ENCODE results near the gene TFR2. TPM values are rescaled to one million over a fixed set of nuclear protein-coding genes. Genes with fewer than 3 reads are reported as not detected.

The TFR2 gene
- total RNA-seq, 1 experiment from 2014 or later: 5.7 TPM

- peak; percentile 91 for TF ChIP-seq IRF1 (CRISPR knock-in tag; IDR thresholded peaks at IDR 0.05)
- peak; percentile 99 for TF ChIP-seq TEAD1 (CRISPR knock-in tag; IDR thresholded peaks at IDR 0.05)
- no peak for TF ChIP-seq IRF2 (CRISPR knock-in tag; IDR thresholded peaks at IDR 0.05; ENCODE audit: borderline replicate concordance, low read depth)
- TF ChIP-seq NFE2L1 (CRISPR knock-in tag; IDR thresholded peaks at IDR 0.05): peak; percentile 81
- no peak for TF ChIP-seq CBFB (CRISPR knock-in tag; IDR thresholded peaks at IDR 0.05; ENCODE audit: low read depth)
- TF ChIP-seq FOXP1 (CRISPR knock-in tag; IDR thresholded peaks at IDR 0.05; ENCODE audit: borderline replicate concordance): peak; percentile 97
- no peak for TF ChIP-seq HMGA2 (CRISPR knock-in tag; IDR thresholded peaks at IDR 0.05)
- TF ChIP-seq, protein P1, sequence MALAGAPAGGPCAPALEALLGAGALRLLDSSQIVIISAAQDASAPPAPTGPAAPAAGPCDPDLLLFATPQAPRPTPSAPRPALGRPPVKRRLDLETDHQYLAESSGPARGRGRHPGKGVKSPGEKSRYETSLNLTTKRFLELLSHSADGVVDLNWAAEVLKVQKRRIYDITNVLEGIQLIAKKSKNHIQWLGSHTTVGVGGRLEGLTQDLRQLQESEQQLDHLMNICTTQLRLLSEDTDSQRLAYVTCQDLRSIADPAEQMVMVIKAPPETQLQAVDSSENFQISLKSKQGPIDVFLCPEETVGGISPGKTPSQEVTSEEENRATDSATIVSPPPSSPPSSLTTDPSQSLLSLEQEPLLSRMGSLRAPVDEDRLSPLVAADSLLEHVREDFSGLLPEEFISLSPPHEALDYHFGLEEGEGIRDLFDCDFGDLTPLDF (CRISPR knock-in tag; IDR thresholded peaks at IDR 0.05): peak; percentile 93
- TF ChIP-seq CREB1 (CRISPR knock-in tag; IDR thresholded peaks at IDR 0.05): peak; percentile 86
- TF ChIP-seq ZNF138 (CRISPR knock-in tag; conservative IDR thresholded peaks at IDR 0.05): peak; percentile 83; the same call in 1 of the 2 replicates
- TF ChIP-seq SMAD4 (CRISPR knock-in tag; IDR thresholded peaks at IDR 0.05): peak; percentile 95
- no peak for TF ChIP-seq ATF1 (CRISPR knock-in tag; IDR thresholded peaks at IDR 0.05)
- no peak for TF ChIP-seq ZNF263 (CRISPR knock-in tag; IDR thresholded peaks at IDR 0.05; ENCODE audit: low read depth)
- peak; percentile 97 for TF ChIP-seq TP53 (CRISPR knock-in tag; IDR thresholded peaks at IDR 0.05)
- 0 out of 2 replicates have a peak, but pooled peaks have one; percentile 56 for TF ChIP-seq HMGXB4 (CRISPR knock-in tag; IDR thresholded peaks at IDR 0.05)
- peak; percentile 96; the same call in 1 of the 2 replicates for TF ChIP-seq ZNF219 (CRISPR knock-in tag; IDR thresholded peaks at IDR 0.05; ENCODE audit: borderline replicate concordance)
- TF ChIP-seq PRDM15 (CRISPR knock-in tag; IDR thresholded peaks at IDR 0.05): no peak
- TF ChIP-seq ZNF232 (CRISPR knock-in tag; IDR thresholded peaks at IDR 0.05): peak; percentile 92; the same call in 1 of the 2 replicates
- no peak for TF ChIP-seq NFATC4 (CRISPR knock-in tag; IDR thresholded peaks at IDR 0.05)
- no peak for TF ChIP-seq ATF2 (CRISPR knock-in tag; IDR thresholded peaks at IDR 0.05; ENCODE audit: borderline replicate concordance, low read depth)
- TF ChIP-seq ZMAT4 (CRISPR knock-in tag; IDR thresholded peaks at IDR 0.05): no peak
- TF ChIP-seq ELF4 (CRISPR knock-in tag; IDR thresholded peaks at IDR 0.05; ENCODE audit: low read depth): peak; percentile 85; the same call in 1 of the 2 replicates
- peak; percentile 64; the same call in 1 of the 2 replicates for TF ChIP-seq CREM (CRISPR knock-in tag; IDR thresholded peaks at IDR 0.05)
- TF ChIP-seq, protein P2, sequence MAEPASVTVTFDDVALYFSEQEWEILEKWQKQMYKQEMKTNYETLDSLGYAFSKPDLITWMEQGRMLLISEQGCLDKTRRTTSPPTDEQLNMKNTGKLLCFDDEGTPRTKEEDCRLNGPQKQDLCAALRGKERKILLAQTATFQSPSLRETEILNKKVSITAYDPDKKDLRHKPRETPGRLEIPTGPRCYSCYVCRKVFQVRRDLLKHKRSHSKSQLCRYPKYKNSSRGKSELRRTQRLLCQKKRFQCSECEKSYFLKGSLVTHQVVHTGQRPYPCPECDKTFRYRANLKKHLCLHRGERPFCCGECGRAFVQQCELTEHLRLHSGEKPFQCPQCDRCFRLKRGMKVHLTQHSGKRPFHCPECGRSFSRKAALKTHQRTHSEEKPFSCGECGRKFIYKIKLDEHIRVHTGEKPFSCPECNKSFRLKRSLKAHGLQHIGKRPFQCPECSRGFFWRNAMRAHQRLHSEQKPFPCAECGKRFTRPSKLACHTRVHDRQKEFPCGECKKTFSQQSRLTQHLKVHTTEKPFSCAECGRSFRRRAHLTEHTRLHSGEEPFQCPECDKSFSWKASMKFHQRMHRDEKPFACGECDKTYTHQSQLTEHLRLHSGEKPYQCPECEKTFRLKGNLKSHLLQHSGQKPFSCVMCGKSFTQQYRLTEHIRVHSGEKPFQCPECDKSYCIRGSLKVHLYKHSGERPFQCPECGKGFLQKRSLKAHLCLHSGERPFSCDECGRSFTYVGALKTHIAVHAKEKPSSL (CRISPR knock-in tag; conservative IDR thresholded peaks at IDR 0.05): no peak
Measured at GRCh38 chr7:100655908-100656674, 14.7 kb upstream of the TFR2 start, which contains the start of gene ACTL6B (continued).
